SK-N-SH (cell line): ENCODE measurements around the gene LRRC8D.

Experiments
- EP300 ChIP-seq, 2 experiments: IDR thresholded peaks; 2 replicates each; pipeline versions ENCODE4 v1.4.0 to v1.6.1; 2012; ENCODE audit warnings: borderline replicate concordance in 1 of 2, low read depth in 1 of 2, low read length in 1 of 2
- FOXM1 ChIP-seq: IDR thresholded peaks from 2 replicates; pipeline ENCODE4 v1.4.0; 2012; ENCODE audit warnings: low read depth, mild to moderate bottlenecking
- JUND ChIP-seq: IDR thresholded peaks from 2 replicates; pipeline ENCODE4 v1.4.0; 2012
- RAD21 ChIP-seq: IDR thresholded peaks from 2 replicates; pipeline ENCODE4 v1.6.1; 2012; ENCODE audit warnings: mild to moderate bottlenecking, low read length
- RXRA ChIP-seq: IDR thresholded peaks from 2 replicates; pipeline ENCODE4 v1.4.0; 2012; ENCODE audit warnings: low read depth, mild to moderate bottlenecking, borderline replicate concordance
- SIN3A ChIP-seq: IDR thresholded peaks from 2 replicates; pipeline ENCODE4 v1.6.1; 2012; ENCODE audit warnings: low read depth, mild to moderate bottlenecking, low read length, moderate library complexity, borderline replicate concordance
- SMC3 ChIP-seq: IDR thresholded peaks from 2 replicates; pipeline ENCODE4 v1.6.1; 2012; ENCODE audit warnings: low read depth, low read length, improper control_type of control experiment
- TAF1 ChIP-seq: IDR thresholded peaks from 2 replicates; pipeline ENCODE4 v1.6.1; 2012; ENCODE audit warnings: low read depth, mild to moderate bottlenecking, low read length, moderate library complexity, borderline replicate concordance
- TEAD4 ChIP-seq: IDR thresholded peaks from 2 replicates; pipeline ENCODE4 v1.4.0; 2012; ENCODE audit warnings: mild to moderate bottlenecking, borderline replicate concordance; ENCODE audit not compliant: insufficient read depth
- TF ChIP-seq, protein P1 (sequence below): IDR thresholded peaks from 2 replicates; pipeline ENCODE4 v1.4.0; 2012; ENCODE audit warnings: low read depth
- TF ChIP-seq, protein P2 (sequence below): fragments of 200-600 bp; sonication (generic); IDR thresholded peaks from 2 replicates; pipeline ENCODE4 v1.6.1; 2017; ENCODE audit warnings: antibody characterized with exemption, mild to moderate bottlenecking, moderate library complexity

DNA sequence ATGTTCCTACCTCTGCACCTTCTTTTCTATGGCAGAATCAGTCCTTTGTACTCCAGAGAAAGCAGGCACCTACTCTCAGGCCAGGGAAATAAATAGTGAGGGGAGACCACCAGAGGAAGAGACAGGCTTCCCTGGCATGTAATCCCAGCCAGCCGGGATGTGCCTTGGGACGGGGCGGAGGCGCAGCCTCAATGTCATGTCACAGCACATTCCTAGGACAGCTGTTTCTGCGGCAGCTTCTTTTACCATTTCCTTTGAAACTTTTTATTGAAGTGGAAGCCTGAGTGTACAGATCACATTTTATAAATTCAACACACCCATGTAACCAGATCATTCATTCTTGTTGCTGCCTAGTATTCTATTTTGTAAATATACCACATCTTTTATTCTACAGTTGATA lies 106.2 kb downstream of the LRRC8D start:
- TF ChIP-seq FOXM1 = no peak
- no peak for TF ChIP-seq TAF1
- TF ChIP-seq RXRA = no peak
- TF ChIP-seq, protein P1, sequence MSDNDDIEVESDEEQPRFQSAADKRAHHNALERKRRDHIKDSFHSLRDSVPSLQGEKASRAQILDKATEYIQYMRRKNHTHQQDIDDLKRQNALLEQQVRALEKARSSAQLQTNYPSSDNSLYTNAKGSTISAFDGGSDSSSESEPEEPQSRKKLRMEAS = no peak
- no peak for TF ChIP-seq TEAD4
- TF ChIP-seq, protein P2, sequence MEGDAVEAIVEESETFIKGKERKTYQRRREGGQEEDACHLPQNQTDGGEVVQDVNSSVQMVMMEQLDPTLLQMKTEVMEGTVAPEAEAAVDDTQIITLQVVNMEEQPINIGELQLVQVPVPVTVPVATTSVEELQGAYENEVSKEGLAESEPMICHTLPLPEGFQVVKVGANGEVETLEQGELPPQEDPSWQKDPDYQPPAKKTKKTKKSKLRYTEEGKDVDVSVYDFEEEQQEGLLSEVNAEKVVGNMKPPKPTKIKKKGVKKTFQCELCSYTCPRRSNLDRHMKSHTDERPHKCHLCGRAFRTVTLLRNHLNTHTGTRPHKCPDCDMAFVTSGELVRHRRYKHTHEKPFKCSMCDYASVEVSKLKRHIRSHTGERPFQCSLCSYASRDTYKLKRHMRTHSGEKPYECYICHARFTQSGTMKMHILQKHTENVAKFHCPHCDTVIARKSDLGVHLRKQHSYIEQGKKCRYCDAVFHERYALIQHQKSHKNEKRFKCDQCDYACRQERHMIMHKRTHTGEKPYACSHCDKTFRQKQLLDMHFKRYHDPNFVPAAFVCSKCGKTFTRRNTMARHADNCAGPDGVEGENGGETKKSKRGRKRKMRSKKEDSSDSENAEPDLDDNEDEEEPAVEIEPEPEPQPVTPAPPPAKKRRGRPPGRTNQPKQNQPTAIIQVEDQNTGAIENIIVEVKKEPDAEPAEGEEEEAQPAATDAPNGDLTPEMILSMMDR = no peak
- no peak for TF ChIP-seq SMC3
- TF ChIP-seq EP300 (IDR thresholded peaks at IDR 0.05; ENCODE audit: borderline replicate concordance in 1 of 2, low read depth in 1 of 2, low read length in 1 of 2) = no peak
- TF ChIP-seq JUND = no peak
- no peak for TF ChIP-seq SIN3A
- no peak for TF ChIP-seq RAD21
